Keratinocyte (primary cell): Measurements from ENCODE around the gene MFAP2. TPM values are rescaled to one million over a fixed set of nuclear protein-coding genes. Genes with fewer than 3 reads are reported as not detected.

Experiments used
- DNase-seq: peaks from one replicate; pipeline ENCODE4 v3.0.0-alpha.2; 2011; ENCODE audit warnings: low read depth, missing footprints, low spot score
- FAIRE-seq: peaks from 2 replicates; lab custom pipeline; 2011; peaks lifted over from hg19 to GRCh38; lab: Jason Lieb, UNC
- H2AFZ ChIP-seq: 2 replicates; pipeline ENCODE4 v1.6.0; 2012; ENCODE audit warnings: low read length, control low read depth, inconsistent platforms; ENCODE audit not compliant: control insufficient read depth
- H3K27ac ChIP-seq: 2 replicates; pipeline ENCODE4 v1.5.1; 2011; ENCODE audit warnings: low read length; ENCODE audit not compliant: control insufficient read depth, insufficient read depth
- H3K27me3 ChIP-seq: 3 replicates; pipeline ENCODE4 v1.6.0; 2011; ENCODE audit warnings: low read length; ENCODE audit not compliant: control insufficient read depth, insufficient read depth; ENCODE audit errors: extremely low read depth
- H3K36me3 ChIP-seq, 2 experiments: 2 replicates in 1 of 2; 3 replicates in 1 of 2; pipeline ENCODE4 v1.5.1; 2011; ENCODE audit warnings: low read length in 2 of 2, mild to moderate bottlenecking in 1 of 2; ENCODE audit not compliant: control insufficient read depth in 2 of 2, insufficient read depth in 2 of 2; ENCODE audit errors: extremely low read depth in 1 of 2
- H3K4me1 ChIP-seq: 3 replicates; pipeline ENCODE4 v1.5.1; 2011; ENCODE audit warnings: low read length; ENCODE audit not compliant: control insufficient read depth, insufficient read depth; ENCODE audit errors: extremely low read depth
- H3K4me2 ChIP-seq: 3 replicates; pipeline ENCODE4 v1.6.0; 2011; ENCODE audit warnings: low read depth, low read length; ENCODE audit not compliant: control insufficient read depth, insufficient read depth; ENCODE audit errors: extremely low read depth
- H3K4me3 ChIP-seq, 3 experiments: fragments of 200-600 bp in 1 of 3; sonication (generic) in 1 of 3; 2 replicates in 2 of 3; 3 replicates in 1 of 3; pipeline ENCODE4 v1.5.1; 2011 to 2016; ENCODE audit warnings: low read length in 3 of 3, mild to moderate bottlenecking in 3 of 3, control low read depth in 2 of 3, inconsistent platforms in 1 of 3, low read depth in 1 of 3, mixed read lengths in 1 of 3, mixed run types in 1 of 3, moderate library complexity in 1 of 3; ENCODE audit not compliant: control insufficient read depth in 2 of 3, insufficient read depth in 2 of 3; ENCODE audit errors: extremely low read depth in 1 of 3
- H3K79me2 ChIP-seq: 2 replicates; pipeline ENCODE4 v1.6.0; 2012; ENCODE audit warnings: low read length; ENCODE audit not compliant: control insufficient read depth, insufficient read depth
- H3K9ac ChIP-seq: 3 replicates; pipeline ENCODE4 v1.6.0; 2011; ENCODE audit warnings: low read length; ENCODE audit not compliant: control insufficient read depth, insufficient read depth; ENCODE audit errors: extremely low read depth
- H3K9me1 ChIP-seq: 3 replicates; pipeline ENCODE4 v1.6.0; 2011; ENCODE audit warnings: low read length; ENCODE audit not compliant: control insufficient read depth, insufficient read depth; ENCODE audit errors: extremely low read depth
- H3K9me3 ChIP-seq: 2 replicates; pipeline ENCODE4 v1.5.1; 2012; ENCODE audit warnings: low read depth, low read length; ENCODE audit not compliant: control insufficient read depth
- H4K20me1 ChIP-seq: 3 replicates; pipeline ENCODE4 v1.6.0; 2011; ENCODE audit warnings: low read length; ENCODE audit not compliant: control insufficient read depth, insufficient read depth; ENCODE audit errors: extremely low read depth
- EZH2 ChIP-seq: IDR thresholded peaks from one replicate; pipeline ENCODE4 v1.6.1; 2012; ENCODE audit warnings: inconsistent platforms, mild to moderate bottlenecking, low read length, moderate library complexity
- dilution Hi-C: fragments of 300-500 bp; cut with MboI; formaldehyde crosslinking; loops from one replicate; pipeline ENCODE4 v1.7.0; 2020; ENCODE audit warnings: low sequenced_read_pairs; ENCODE audit not compliant: extremely low pct_ligation_motif_present
- polyA plus RNA-seq, 5 experiments: library from polyadenylated mRNA; depleted of rRNA in 3 of 5; stranded (reverse) in 3 of 5; stranded (forward) in 1 of 5; unstranded in 1 of 5; fragments of >200 nt; gene quantifications; 1 replicate in 1 of 5; 2 replicates in 3 of 5; 3 replicates in 1 of 5; pipeline versions ENCODE4 v1.2.1 to v1.2.3, GENCODE V29; 2011 to 2012; ENCODE audit warnings: missing spikeins in 2 of 5, low read depth in 1 of 5, low replicate concordance in 1 of 5
- TF ChIP-seq, protein P1 (sequence below), 3 experiments: IDR thresholded peaks in 1 of 3; conservative IDR thresholded peaks in 1 of 3; optimal IDR thresholded peaks in 1 of 3; 2 replicates in 2 of 3; 3 replicates in 1 of 3; pipeline versions ENCODE3 to v1.5.1; 2011; ENCODE audit warnings: low read length in 3 of 3, mild to moderate bottlenecking in 3 of 3, moderate library complexity in 2 of 3, control low read depth in 1 of 3, inconsistent platforms in 1 of 3; ENCODE audit not compliant: insufficient read depth in 2 of 3; ENCODE audit errors: extremely low read depth in 1 of 3

Gene MFAP2
- polyA plus RNA-seq, 1 donor (not counting 4 experiments of a cell fraction or from before 2014, with no cell fraction given) = 34.6 TPM

DNA sequence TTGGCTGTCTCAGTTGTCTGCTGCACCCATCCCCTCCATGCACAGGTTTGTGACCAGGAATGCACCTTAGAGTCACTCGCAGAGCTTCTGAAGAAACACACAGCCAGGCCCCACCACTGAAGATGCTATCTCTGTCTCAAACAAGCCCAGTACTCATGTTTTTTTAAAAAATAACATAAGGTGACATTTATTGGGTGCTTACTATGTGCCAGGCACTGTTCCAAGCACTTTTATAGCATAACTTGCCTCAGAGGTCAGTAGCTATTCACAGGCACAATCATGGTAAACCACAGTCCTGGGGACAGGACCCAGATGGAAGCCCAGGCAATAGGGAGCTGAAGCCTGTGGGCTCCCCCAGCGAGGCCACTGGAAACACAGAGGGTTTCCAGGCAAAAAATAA is 40.1 kb upstream of the MFAP2 start:
- dilution Hi-C loops = no loop called here
- H2AFZ ChIP-seq = no peak overlapping the region
- H3K79me2 ChIP-seq = no peaks in the 10 kb centered on the region
- no peak overlapping the region for H3K27ac ChIP-seq
- DNase-seq = no peak
- H3K9ac ChIP-seq = no peak overlapping the region
- no peak overlapping the region for H3K4me2 ChIP-seq
- H3K4me1 ChIP-seq = peaks cover 7% of the 10 kb centered on the region
- no peak for FAIRE-seq
- no peaks in the 10 kb centered on the region for H3K27me3 ChIP-seq
- H3K9me3 ChIP-seq = no peaks in the 10 kb centered on the region
- no peaks in the 10 kb centered on the region for H4K20me1 ChIP-seq
- no peaks in the 10 kb centered on the region for H3K9me1 ChIP-seq
- TF ChIP-seq, protein P1, sequence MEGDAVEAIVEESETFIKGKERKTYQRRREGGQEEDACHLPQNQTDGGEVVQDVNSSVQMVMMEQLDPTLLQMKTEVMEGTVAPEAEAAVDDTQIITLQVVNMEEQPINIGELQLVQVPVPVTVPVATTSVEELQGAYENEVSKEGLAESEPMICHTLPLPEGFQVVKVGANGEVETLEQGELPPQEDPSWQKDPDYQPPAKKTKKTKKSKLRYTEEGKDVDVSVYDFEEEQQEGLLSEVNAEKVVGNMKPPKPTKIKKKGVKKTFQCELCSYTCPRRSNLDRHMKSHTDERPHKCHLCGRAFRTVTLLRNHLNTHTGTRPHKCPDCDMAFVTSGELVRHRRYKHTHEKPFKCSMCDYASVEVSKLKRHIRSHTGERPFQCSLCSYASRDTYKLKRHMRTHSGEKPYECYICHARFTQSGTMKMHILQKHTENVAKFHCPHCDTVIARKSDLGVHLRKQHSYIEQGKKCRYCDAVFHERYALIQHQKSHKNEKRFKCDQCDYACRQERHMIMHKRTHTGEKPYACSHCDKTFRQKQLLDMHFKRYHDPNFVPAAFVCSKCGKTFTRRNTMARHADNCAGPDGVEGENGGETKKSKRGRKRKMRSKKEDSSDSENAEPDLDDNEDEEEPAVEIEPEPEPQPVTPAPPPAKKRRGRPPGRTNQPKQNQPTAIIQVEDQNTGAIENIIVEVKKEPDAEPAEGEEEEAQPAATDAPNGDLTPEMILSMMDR (optimal IDR thresholded peaks at IDR 0.05 in 1 of 3, IDR thresholded peaks at IDR 0.05 in 1 of 3, conservative IDR thresholded peaks at IDR 0.05 in 1 of 3; ENCODE audit: extremely low read depth in 1 of 3, insufficient read depth in 2 of 3, low read length in 3 of 3) = no peak
- no peak for TF ChIP-seq EZH2
- peaks cover 30 to 42% of the 10 kb centered on the region in 2 experiments for H3K36me3 ChIP-seq
- no peak overlapping the region for H3K4me3 ChIP-seq

DNA sequence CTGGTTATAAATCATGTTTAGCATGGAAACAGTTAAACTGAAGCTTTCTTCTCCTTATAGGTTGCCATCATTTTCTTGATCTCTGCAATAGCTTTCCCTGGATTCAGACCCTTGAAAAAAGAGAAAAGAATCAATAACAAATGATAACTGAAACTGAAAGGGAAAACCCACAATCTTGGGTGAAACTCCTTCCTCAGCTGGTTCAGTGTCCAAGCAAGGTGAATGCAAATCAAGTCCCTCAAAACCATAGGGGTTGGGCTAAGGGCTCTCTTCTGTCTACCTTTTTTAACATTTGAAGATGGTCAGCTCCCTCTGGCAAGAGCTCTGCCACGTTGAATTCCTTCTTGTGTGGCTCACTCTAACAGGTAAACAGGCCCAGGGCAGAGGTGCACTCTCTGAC is 38.4 kb upstream of the MFAP2 start:
- DNase-seq (no peak), FAIRE-seq (no peak)
- Histone ChIP-seq H3K27me3 (no peaks in the 10 kb centered on the region), H3K4me1 (peaks cover 7% of the 10 kb centered on the region), H3K36me3 (peaks cover 27 to 41% of the 10 kb centered on the region in 2 experiments), H4K20me1 (no peaks in the 10 kb centered on the region), H2AFZ (no peak overlapping the region), H3K4me2 (no peak overlapping the region), H3K79me2 (no peaks in the 10 kb centered on the region), H3K9me3 (no peaks in the 10 kb centered on the region), H3K4me3 (no peak overlapping the region), H3K9me1 (no peaks in the 10 kb centered on the region), H3K27ac (no peak overlapping the region), H3K9ac (no peak overlapping the region)
- dilution Hi-C loops = no loop called here
- TF ChIP-seq EZH2 = no peak
- TF ChIP-seq, protein P1 (optimal IDR thresholded peaks at IDR 0.05 in 1 of 3, IDR thresholded peaks at IDR 0.05 in 1 of 3, conservative IDR thresholded peaks at IDR 0.05 in 1 of 3; ENCODE audit: extremely low read depth in 1 of 3, insufficient read depth in 2 of 3, low read length in 3 of 3) = no peak
